BE2C (cell line): ENCODE data around the gene PCDHA1.
"Not testable (repeated sequence)": the region's sequence is repeated elsewhere in the genome, so short reads cannot be mapped to it uniquely, and the experiment has no call there.

Experiments used
- DNase-seq: peaks from one replicate; pipeline ENCODE4 v3.0.0-alpha.2; 2020
- H3K27me3 ChIP-seq: fragments of 250-450 bp; sonication (Bioruptor Pico); 2 replicates; pipeline ENCODE4 v1.5.1; 2020; ENCODE audit warnings: mild to moderate bottlenecking
- H3K36me3 ChIP-seq: fragments of 250-450 bp; sonication (Bioruptor Pico); 2 replicates; pipeline ENCODE4 v1.5.1; 2020; ENCODE audit warnings: mild to moderate bottlenecking
- H3K4me1 ChIP-seq: fragments of 250-450 bp; sonication (Bioruptor Pico); 2 replicates; pipeline ENCODE4 v1.5.1; 2020
- H3K4me3 ChIP-seq: 2 replicates; pipeline ENCODE4 v1.5.1; 2011; ENCODE audit warnings: low read depth, low read length
- H3K9me3 ChIP-seq: fragments of 250-450 bp; sonication (Bioruptor Pico); 2 replicates; pipeline ENCODE4 v1.5.1; 2020
- TF ChIP-seq, protein P1 (sequence below): IDR thresholded peaks from 2 replicates; pipeline ENCODE4 v1.5.1; 2012; ENCODE audit warnings: mild to moderate bottlenecking, low read depth, low read length

Gene PCDHA1

DNA sequence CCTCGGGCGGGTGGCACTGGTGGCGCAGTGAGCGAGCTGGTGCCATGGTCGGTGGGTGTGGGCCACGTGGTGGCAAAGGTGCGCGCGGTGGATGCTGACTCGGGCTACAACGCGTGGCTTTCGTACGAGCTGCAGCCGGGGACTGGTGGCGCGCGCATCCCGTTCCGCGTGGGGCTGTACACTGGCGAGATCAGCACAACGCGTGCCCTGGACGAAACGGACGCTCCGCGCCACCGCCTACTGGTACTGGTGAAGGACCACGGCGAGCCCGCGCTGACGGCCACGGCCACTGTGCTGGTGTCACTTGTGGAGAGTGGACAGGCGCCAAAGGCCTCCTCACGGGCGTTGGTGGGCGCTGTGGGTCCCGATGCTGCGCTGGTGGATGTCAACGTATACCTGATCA is 22.9 kb downstream of the PCDHA1 start:
- no peak overlapping the region for H3K4me3 ChIP-seq
- H3K4me1 ChIP-seq, result no peaks in the 10 kb centered on the region
- H3K27me3 ChIP-seq, result no peaks in the 10 kb centered on the region
- TF ChIP-seq, protein P1, sequence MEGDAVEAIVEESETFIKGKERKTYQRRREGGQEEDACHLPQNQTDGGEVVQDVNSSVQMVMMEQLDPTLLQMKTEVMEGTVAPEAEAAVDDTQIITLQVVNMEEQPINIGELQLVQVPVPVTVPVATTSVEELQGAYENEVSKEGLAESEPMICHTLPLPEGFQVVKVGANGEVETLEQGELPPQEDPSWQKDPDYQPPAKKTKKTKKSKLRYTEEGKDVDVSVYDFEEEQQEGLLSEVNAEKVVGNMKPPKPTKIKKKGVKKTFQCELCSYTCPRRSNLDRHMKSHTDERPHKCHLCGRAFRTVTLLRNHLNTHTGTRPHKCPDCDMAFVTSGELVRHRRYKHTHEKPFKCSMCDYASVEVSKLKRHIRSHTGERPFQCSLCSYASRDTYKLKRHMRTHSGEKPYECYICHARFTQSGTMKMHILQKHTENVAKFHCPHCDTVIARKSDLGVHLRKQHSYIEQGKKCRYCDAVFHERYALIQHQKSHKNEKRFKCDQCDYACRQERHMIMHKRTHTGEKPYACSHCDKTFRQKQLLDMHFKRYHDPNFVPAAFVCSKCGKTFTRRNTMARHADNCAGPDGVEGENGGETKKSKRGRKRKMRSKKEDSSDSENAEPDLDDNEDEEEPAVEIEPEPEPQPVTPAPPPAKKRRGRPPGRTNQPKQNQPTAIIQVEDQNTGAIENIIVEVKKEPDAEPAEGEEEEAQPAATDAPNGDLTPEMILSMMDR, result no peak
- DNase-seq, result no peak
- H3K9me3 ChIP-seq, result no peaks in the 10 kb centered on the region
- H3K36me3 ChIP-seq, result no peaks in the 10 kb centered on the region; the same call in 1 of the 2 replicates

GRCh38 chr5:140821375-140822280 is 35.7 kb downstream of the PCDHA1 start, which contains the start of gene PCDHA5:
PCDHA5 (plus strand) TSS chr5:140821613.
- Histone ChIP-seq H3K4me3 (no peak within 1 kb of the TSS), H3K27me3 (no peaks in the 10 kb centered on the region), H3K36me3 (no peaks in the 10 kb centered on the region; the same call in none of the 2 replicates), H3K4me1 (no peaks in the 10 kb centered on the region), H3K9me3 (no peaks in the 10 kb centered on the region)
- DNase-seq, result no peak
- TF ChIP-seq, protein P1, result no peak

GRCh38 chr5:140822281-140822629 is 36.3 kb downstream of the PCDHA1 start:
- no peaks in the 10 kb centered on the region for H3K4me1 ChIP-seq
- no peaks in the 10 kb centered on the region for H3K27me3 ChIP-seq
- TF ChIP-seq, protein P1, result no peak
- no peaks in the 10 kb centered on the region; the same call in none of the 2 replicates for H3K36me3 ChIP-seq
- no peak for DNase-seq
- H3K4me3 ChIP-seq, result no peak overlapping the region
- H3K9me3 ChIP-seq, result no peaks in the 10 kb centered on the region

DNA sequence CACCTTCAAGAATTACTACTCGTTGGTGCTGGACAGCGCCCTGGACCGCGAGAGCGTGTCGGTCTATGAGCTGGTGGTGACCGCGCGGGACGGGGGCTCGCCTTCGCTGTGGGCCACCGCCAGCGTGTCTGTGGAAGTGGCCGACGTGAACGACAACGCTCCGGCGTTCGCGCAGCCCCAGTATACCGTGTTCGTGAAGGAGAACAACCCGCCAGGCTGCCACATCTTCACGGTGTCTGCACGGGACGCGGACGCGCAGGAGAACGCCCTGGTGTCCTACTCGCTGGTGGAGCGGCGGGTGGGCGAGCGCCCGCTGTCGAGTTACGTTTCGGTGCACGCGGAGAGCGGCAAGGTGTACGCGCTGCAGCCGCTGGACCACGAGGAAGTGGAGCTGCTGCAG is 37.0 kb downstream of the PCDHA1 start:
- not testable (repeated sequence) for H3K36me3 ChIP-seq, DNase-seq, H3K4me3 ChIP-seq, H3K9me3 ChIP-seq, H3K4me1 ChIP-seq, H3K27me3 ChIP-seq

DNA sequence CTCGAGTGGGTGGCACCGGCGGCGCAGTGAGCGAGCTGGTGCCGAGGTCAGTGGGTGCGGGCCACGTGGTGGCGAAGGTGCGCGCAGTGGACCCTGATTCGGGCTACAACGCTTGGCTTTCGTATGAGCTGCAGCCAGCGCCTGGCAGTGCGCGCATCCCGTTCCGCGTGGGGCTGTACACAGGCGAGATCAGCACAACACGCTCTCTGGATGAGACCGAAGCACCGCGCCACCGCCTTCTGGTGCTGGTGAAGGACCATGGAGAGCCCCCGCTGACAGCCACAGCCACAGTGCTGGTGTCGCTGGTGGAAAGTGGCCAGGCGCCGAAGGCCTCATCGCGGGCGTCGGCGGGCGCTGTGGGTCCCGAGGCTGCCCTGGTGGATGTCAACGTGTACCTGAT is 37.5 kb downstream of the PCDHA1 start:
- Histone ChIP-seq H3K9me3 (no peaks in the 10 kb centered on the region), H3K4me1 (no peaks in the 10 kb centered on the region), H3K27me3 (no peaks in the 10 kb centered on the region), H3K4me3 (no peak overlapping the region), H3K36me3 (no peaks in the 10 kb centered on the region; the same call in none of the 2 replicates)
- TF ChIP-seq, protein P1, result no peak
- no peak for DNase-seq

DNA sequence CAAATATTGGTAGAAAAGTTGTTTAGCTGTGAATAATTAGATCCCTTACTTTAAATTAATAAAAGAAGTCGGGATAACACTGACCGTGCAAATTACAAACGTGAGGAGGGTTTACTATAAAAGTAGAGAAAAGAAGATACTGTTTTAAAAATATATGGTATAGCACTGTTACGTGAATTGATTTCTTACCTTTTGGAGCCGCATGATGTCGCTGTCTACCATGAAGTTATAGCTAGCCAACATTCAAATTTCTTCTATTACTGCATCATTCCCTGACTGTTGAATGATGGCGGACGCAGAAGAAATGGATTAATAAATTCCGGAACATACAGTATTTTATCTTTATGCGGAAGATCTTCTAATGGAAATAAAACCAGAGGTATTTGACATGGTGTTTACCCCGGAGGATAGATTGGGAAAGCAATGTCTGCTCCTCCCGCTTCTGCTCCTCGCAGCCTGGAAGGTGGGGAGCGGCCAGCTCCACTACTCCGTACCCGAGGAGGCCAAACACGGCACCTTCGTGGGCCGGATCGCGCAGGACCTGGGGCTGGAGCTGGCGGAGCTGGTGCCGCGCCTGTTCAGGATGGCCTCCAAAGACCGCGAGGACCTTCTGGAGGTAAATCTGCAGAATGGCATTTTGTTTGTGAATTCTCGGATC is 41.9 kb downstream of the PCDHA1 start, which contains the start of gene PCDHA6:
Gene PCDHA6, plus strand, starts transcription at position 257 of the 658 bp plus-strand sequence. Its CDS starts 132 bp downstream, at position 389.
- Histone ChIP-seq H3K9me3 (no peaks in the 10 kb centered on the region), H3K4me3 (no peak within 1 kb of the TSS), H3K4me1 (no peaks in the 10 kb centered on the region), H3K27me3 (no peaks in the 10 kb centered on the region), H3K36me3 (no peaks in the 10 kb centered on the region; the same call in 1 of the 2 replicates)
- TF ChIP-seq, protein P1, result no peak
- no peak for DNase-seq
